SIG-M5 treated with dmso at 0.1 percent for 504 hours (cell line): ENCODE data around the gene AUTS2.

Experiments used
- DNase-seq: peaks from one replicate; lab custom pipeline; 2025; ENCODE audit not compliant: unreplicated experiment; lab: John Stamatoyannopoulos, UW

The AUTS2 gene

DNA sequence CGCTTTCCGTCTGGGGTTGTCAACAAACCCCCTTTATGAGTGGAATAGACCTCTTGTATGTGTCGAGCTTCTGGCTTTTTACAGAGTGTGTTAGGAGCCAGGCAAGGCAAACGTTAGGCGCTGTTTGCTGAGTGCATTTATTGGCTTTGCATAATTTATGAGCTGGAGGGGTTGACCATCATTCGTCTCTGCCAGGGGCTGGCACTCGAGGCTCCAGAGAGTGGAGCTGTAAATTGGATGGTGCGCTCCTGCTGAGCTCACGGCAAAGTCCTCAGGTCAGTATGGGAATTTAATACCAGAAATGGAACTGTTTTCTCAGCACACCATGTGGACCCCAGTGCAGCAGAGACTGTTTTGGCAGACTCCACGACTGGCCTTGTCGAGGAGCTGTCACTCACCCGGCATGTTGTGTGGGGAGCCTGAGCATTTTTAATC, 834.3 kb downstream of the AUTS2 start:
- DNase-seq: no peak

DNA sequence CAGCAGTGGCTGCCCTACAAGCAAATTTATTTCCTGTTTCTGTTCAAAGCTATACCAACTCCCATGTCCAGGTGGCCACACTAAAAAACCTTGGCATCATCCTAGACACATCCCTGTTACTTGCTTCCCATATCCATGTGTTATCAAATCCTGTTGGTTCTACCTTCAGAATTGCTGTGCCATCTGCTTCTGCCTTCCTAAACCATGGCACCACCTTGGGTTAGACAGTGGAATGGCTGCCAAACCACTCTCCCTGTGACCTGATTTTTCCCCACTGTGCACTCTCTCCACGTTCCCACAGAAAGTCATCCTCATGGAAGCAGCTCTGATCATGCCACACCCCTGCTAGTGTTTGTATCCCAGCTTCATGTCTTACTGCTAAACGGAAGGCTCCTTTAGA, 836.1 kb downstream of the AUTS2 start:
- DNase-seq: no peak

DNA sequence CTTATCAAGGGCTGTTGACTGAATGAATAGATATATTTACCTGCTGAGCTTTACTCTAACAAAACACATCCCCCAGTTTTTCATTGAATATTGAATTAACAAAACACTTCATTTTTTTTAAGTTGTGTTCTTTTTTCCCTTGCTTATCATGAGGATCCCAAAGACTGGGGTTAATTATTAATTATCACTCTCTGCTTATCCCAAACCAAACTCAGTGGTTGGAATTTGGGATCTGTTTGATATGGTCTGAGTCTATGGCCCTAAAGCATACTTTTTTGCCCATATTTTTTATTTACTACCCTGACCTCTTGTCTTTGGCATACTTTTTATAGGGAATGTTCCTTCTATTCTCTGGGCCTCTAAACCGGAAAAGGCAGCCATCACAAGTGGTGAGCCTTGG, 836.5 kb downstream of the AUTS2 start:
- no peak for DNase-seq

DNA sequence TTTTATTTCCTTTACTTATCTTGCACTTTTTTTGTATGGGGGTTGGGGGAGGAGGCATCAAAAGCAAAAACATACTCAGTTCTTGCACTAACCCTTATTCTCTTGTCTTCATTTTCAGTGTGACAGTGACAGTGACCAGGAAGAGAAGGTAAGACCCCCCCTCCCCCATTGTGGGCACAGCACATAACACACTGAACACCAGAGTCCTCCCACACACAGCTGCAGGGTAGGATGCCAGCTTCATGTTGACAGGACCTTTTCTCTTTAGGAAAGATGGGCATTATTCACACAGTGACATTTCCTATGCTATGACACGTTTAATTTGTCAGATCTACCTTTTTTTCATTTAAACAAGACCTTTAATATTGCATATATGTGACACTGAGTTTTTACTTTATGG, 837.4 kb downstream of the AUTS2 start:
- no peak for DNase-seq

DNA sequence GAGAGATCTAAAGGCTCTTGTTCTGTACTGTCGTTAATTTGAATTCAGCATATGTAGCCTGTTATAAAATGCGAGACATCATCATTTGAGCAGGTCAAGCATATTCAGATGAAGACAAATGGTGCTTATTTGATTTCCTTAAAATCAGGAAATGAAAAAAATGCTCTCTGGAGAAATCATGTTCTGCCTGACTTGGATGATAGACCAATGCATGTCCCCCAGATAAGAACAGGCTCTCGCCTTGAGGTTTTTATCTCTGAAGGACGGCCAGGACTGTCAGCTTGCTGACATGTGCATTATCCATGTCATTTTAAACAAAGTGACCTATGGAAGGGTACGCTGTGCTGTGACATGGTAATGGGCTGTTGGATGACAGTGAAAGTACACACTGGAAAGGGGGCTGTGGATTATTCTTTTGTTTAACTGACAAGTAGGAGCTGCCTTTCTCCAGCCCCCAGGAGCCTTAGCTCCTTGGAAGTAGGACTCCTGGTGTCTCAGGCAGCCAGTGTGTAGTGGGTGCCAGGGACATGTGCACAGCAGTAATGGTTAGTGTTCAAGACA, 838.6 kb downstream of the AUTS2 start:
- DNase-seq: no peak

DNA sequence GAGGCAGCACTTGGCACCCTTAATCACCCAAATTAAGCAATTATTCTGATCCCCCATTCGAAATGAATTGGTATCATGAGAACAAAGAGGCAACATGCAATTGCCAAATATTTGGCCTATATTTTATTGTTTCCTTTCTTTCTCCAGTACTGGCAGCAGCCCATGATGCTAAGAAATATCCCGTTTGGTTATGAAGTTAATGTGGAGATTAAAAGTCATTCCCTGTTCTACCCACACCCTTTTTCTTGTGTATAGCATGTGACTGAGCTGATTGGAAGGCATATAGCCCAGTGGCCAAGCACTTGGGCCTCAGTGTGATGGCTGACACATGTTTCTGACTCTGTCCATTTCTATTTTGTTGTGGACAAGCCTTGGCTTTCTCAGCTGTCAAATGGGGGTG, 841.4 kb downstream of the AUTS2 start:
- DNase-seq: no peak

DNA sequence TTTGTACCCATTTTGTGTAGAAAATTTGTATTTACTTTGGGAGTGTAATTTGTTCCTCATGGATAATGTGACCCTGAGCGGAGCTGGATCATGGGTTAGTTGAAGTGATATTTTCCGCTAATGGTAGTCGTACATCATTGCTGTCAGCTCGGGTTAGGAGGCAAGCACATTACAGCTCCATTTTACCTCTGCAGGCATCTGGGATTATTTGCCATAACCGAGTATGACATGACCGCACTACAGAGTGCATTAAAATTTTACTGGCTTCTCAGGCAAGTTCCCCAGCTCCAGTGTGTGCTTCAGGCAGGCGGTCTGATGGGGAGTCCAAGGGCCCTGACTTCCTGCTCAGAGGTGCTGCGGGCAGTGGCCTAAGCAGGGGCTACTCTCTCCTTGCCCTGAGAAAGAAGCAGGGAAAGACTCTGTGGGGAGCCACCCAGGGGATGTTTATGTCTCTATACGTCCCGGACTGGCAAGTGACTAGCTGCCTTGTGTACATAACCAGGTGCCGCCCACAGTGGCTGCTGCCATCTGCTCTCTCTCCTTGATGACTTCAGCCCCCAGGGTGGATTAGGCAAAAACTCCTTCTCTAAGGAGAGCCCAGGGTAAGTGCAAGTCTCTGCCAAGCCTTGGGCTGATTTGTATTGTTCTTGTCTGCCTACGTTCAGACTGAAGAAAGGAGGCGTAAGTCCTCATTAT, 848.3 kb downstream of the AUTS2 start:
- no peak for DNase-seq

DNA sequence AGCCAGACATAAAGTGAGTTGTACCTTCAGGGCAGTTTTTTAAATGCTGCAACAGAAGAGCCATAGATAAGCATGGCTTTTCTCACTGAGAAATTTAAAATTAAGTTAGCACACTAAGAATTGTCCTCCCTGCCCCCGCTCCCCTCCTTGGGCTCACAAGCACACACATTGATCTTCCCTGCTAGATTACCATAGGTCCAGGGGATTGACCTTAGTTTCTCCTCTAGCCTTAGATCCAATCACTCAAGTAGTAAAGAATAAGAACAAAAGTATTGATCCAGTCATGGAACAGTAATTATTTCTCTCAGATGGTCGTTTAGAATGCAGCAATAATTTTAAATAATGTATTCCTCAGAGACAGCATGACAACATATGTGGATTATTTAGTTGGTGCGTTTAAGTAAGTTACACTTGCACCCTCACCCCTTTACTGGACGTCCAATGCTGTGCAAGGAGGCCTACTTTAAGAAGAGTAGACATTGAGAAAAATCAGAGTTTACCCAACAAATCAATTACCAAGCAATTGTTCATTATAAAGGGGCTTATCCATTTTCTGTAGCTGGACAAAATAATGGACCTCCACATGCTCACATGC, 850.1 kb downstream of the AUTS2 start:
- no peak for DNase-seq

DNA sequence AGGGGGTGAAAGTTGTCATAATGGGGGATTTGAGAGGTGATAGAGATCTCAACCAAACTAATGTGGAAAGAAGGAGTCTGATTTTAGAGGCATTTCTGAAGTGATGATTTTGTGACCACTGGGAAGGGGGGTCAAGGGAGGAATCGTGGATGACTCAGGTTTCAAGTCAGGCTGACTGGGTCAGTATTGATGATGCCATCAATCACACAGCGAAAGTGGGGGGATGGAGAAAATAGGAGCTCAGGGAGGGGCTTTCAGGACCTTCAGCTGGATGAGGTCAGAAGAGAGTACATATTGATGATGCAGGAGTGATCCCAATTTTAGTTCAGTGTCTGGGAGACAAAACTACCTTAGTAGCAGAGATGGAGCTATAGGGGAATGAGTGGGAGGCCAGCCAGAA, 852.5 kb downstream of the AUTS2 start:
- DNase-seq: no peak

DNA sequence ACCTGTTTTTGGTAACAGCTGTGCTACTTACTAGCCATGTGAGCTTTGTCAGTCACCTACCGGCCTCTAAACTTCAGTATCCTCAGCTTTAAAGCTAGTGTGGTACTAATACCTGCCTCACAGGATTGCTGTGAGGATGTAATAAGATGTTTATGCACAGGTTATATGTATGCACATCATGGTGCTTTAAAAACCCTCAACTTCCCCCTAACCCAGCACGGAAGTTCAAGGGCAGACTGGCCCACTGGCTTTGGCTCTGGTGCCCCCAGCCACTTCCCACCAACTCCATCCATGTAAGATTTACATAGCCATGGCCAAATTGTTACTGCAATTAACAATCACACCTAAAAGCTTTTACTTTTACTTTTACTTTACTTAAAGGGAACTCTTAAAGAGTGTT, 857.6 kb downstream of the AUTS2 start:
- no peak for DNase-seq

DNA sequence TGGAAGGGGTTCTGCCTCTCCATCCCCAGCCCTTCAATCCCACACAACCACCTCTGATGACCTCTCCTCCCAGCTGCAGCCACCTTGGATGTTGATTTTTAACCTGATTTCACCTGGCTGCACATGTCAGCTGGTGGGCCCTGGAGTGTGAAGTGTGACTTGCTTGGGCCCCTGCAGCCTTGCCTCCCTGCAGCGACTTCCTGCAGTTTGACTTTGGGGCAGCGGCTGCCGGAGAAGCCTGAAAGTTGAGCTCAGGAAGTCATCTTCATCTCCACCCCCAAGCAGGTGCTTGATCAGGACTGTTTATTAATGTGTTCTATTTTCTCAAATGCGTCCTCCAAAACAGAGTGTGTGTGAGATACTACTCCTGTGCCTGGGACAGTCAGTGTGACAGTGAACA, 858.4 kb downstream of the AUTS2 start:
- no peak for DNase-seq

DNA sequence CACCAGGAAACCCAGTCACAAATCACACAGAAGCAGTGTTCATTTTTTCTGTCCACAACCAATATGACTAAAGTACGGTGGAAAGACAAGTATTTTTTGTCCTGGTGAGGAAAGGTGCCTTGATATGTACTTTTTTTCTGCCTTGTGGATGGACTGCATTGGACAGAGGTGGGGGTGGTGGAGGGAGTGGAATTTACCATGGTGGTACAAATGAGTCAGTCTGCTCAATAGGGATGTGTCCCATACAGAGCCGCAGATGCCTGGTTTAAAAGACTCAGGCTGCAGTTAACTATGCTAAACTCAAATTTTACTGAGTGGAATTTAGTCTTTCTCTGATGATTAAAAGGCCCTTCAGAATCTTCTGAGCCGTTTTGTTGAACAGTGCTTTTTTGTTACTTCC, 859.2 kb downstream of the AUTS2 start:
- DNase-seq: no peak

DNA sequence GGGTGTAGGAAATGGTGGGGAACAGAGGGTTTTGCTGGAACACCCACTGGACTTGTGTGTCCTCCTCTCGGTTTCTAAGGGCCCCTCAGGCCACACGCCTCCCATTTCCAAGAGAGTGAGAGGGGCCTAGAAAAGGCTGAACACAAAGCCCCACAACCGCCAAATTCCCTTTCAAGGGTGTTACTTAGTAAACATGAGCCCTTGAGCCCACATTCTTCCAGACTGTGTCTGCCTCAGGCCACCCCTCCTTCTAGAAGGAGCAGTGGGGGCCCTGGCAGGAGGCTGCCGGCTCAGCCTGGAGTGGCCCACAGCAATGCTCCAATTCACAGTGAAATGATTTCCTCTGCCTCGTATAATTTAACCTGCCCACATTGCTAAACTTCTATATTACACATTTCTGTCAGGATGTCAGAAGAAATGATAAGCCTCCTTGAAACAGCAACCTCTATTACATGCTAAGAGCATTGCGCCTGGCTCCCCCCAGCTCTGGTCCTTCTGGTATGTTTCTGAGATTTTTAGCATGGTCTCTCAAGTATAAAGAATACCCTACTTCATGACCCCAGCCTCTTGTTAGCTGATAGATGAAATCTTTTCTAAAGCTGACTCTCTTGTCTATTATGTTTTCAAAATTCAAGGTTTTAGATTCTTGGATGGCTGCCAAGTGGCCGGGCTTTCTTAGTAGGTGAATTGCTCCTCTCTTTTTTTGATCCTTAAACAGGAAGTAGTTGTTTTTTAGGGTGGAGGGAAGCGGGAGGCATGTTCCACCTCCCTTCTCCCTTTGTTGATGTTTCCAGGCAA, 859.8 kb downstream of the AUTS2 start:
- no peak for DNase-seq

DNA sequence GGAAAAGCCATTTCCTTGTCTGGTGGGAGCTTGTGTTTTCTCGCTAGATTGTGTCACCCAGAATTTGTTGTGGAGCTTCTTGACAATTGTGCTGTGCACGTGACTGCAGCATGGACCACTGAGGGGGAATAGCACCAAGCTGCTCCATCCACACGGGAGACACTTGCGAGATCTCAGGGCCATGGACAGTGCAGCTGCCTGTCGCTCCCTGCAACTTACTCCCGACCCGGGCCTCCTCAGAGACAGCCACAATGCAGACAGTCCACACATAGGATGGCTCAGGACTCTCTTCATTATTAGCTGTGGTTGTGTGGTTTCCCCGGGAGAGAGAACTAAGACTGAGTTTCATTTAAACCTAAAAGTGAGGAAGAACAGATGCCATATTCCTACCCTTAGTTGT, 860.5 kb downstream of the AUTS2 start:
- no peak for DNase-seq

DNA sequence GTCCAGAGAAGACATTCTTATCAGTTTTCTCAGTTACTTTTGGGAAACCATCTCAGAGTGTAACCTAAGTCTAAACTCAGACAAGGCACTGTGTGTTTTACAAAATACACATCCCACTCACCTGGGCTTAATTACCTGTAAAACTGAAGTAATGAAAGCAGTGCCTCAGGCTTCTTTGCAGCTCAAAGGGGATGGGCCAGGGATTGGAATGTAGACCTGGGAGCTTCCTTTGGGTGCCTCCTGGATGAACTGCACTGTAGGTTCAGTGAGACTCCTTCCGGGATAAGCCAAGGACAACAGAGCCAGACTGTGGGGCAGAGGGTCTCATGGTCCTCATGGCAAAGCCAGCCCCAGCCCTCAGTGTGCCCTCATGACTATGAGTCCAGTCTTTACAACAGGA, 861.3 kb downstream of the AUTS2 start:
- DNase-seq: peak; percentile 18

DNA sequence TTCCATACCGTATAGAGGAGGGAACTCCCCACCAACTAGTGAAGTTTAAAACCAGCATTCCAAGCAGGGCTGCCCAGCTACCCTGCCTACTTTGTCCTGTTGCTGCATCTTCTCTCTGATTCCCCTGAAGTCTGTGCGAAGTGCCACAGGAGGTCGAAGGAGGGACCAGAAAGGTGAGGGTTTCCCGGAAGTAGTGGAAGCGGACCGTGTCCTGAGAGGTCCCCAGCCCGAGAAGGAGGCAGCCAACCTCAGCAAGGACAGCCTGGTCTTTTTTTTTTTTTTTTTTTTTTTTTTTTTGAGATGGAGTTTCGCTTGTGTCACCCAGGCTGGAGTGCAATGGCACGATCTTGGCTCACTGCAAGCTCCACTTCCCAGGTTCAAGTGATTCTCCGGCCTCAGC, 861.8 kb downstream of the AUTS2 start:
- no peak for DNase-seq

DNA sequence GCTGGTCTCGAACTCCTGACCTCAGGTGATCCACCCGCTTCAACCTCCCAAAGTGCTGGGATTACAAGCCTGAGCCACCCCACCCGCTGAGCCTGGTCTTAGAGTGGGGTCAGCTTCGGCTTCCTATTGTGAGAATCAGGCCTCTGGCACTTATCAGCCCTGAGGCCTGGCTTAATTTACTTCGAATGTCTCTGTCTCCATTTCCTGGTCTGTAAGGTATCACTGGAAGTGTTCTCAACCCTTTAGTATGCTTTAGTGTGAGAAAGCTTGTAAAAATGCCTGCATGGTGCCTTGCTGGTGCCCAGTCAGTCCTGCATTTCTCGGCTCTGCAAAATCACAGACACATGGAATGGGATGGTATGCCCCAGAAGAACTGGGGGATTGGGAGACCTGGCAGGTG, 862.3 kb downstream of the AUTS2 start:
- no peak for DNase-seq

DNA sequence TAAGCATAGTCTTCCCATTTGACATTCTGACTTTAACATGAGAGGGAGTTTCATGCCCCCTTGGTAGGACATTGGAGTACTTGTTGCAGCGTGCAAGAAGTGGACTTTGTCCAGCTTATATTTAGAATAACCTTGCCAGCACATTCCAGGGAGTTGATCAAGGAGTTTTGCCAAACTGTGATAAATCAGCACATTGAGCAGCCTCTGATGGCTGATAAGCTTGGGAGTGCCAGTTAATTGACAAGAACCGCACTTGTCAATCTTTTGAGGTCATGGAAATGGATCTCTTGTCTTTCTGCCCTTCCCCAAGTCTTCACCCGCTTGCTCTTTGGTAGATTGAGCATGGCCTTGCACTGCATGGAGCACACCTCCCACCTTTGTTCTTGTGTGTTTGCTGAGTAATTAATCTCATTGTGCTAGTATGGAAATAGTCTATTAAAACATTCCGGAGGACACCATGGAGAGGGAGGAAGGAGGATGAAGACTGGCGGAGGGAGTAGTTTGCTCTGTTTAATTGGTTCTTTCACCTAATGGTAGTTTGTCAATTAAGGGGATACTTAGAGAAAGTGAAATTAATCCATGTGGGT, 865.2 kb downstream of the AUTS2 start:
- DNase-seq: no peak

DNA sequence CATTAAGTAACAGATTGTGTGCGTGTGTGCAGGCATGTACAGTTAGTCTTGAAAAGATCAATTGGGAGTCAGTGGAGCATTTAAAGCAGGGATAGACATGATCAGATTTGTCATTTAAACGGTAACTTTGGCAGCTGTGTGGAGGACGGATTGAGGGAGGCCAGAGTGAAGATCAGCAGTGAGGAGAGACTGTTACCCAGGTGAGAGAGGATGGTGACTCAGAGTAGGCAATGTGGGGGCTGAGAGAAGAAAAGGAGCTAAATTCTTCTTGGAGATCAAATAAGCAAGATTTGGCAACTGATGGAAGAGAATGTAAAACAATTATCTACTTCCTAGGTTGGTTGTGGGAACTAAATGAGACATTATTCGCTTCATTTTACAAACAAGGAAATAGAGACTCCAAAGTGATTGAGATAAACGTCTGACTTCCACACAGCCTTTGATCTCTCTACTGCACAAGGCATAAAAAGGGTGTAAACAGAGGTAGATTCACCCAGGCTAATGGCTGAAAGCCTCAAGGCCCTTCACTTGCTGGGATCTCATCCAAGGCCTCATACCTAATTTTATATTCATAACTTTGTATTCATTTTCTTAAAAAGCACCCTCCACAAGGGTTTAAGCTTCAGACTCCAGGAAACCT, 868.6 kb downstream of the AUTS2 start:
- DNase-seq: no peak

DNA sequence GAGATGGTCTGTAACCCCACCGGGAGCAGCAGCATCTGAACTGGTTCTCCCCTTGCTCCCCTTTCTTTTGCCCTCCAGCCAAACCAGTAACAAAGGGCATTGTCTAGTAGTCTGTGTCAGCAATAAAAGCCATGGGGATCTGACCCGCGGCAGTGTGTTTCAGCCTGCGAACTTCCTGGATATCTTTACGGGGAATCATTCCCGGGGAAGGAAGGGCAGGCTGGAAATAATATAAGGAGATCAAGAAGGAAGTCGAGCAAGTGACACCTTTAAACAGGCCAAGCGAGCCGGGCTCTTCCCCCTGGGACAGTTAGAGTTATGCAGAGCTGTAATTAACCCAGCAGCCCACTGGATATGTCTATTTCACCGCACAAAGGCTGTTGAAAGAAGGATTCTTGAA, 872.5 kb downstream of the AUTS2 start:
- DNase-seq: no peak

DNA sequence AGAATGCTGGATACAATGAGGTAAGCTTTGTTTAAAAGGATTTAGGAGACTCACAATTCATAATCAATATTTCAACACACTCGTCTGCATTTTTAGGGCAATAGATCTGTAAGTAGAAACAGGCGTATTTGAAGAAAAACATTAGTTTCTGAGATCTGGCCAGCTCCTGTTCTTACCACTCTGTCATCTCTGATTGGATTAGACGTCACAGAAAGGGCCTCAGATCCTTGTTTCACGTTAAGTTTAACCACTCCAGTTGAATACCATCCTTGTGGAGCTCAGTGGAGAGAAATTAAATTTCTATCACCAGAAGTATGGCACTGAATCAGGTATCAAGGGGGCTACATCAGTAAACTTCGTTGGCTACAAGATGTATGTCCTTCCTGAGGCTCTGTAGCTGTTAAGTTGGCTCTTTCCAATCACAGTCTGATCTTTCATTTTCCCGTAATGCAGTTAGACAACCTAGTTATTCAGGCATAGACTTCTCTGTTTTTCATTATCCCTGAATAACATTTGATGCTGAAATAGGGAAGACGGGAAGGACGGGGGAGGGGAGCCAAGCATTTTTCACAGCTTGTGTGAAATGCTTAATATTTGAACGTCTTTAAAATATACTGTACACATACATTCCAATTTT, 874.4 kb downstream of the AUTS2 start:
- no peak for DNase-seq
